GM18861 (cell line): ENCODE results near the gene SMAD5.

ENCODE experiments used
- ATAC-seq: cut with Tn5 transposase; IDR thresholded peaks from one replicate; pipeline ENCODE4 v1.9.1; 2021; ENCODE audit not compliant: unreplicated experiment

Gene SMAD5

GRCh38 chr5:136215812-136216211 is 83.2 kb downstream of the SMAD5 start:
- no peak for ATAC-seq

- ATAC-seq = no peak
Observed at GRCh38 chr5:136216230-136216629, 83.6 kb downstream of the SMAD5 start.

GRCh38 chr5:136221340-136221739 is 88.7 kb downstream of the SMAD5 start:
- no peak for ATAC-seq

GRCh38 chr5:136222580-136223235 is 90.1 kb downstream of the SMAD5 start:
- no peak for ATAC-seq

GRCh38 chr5:136225796-136226195 is 93.2 kb downstream of the SMAD5 start:
- no peak for ATAC-seq

GRCh38 chr5:136226401-136226800 is 93.8 kb downstream of the SMAD5 start:
- no peak for ATAC-seq

GRCh38 chr5:136228136-136228757 is 95.6 kb downstream of the SMAD5 start:
- no peak for ATAC-seq

GRCh38 chr5:136230176-136230575 is 97.5 kb downstream of the SMAD5 start:
- ATAC-seq = no peak

- ATAC-seq = peak; percentile 64
Observed at GRCh38 chr5:136232316-136232715, 99.7 kb downstream of the SMAD5 start.
